Immature natural killer cell (primary cell): ENCODE measurements around the gene USP37. TPM values are rescaled to one million over a fixed set of nuclear protein-coding genes. Genes with fewer than 3 reads are reported as not detected.

Experiments
- DNase-seq, 3 donors: peaks; one replicate each; pipeline ENCODE4 v3.0.0; 2022; ENCODE audit warnings: mixed read lengths in 1 of 3
- H3K27ac Mint-ChIP-seq, 6 donors: one replicate each; pipeline ENCODE4 v1.8.0; 2020; ENCODE audit warnings: mixed read lengths in 6 of 6, mild to moderate bottlenecking in 5 of 6, inconsistent platforms in 4 of 6, moderate library complexity in 3 of 6
- H3K27me3 Mint-ChIP-seq, 3 donors: one replicate each; pipeline ENCODE4 v1.8.0; 2020 to 2021; ENCODE audit warnings: low read depth in 3 of 3, mild to moderate bottlenecking in 3 of 3, mixed read lengths in 3 of 3, moderate library complexity in 3 of 3, inconsistent platforms in 1 of 3
- H3K36me3 Mint-ChIP-seq, 3 donors: one replicate each; pipeline ENCODE4 v1.8.0; 2020; ENCODE audit warnings: mixed read lengths in 3 of 3, inconsistent platforms in 2 of 3, mild to moderate bottlenecking in 2 of 3
- H3K4me1 Mint-ChIP-seq, 2 donors: one replicate each; pipeline ENCODE4 v1.8.0; 2020; ENCODE audit warnings: inconsistent platforms in 2 of 2, mild to moderate bottlenecking in 2 of 2, mixed read lengths in 2 of 2, moderate library complexity in 1 of 2
- H3K4me3 Mint-ChIP-seq, 5 donors: one replicate each; pipeline ENCODE4 v1.8.0; 2020; ENCODE audit warnings: mild to moderate bottlenecking in 5 of 5, mixed read lengths in 5 of 5, inconsistent platforms in 3 of 5, moderate library complexity in 3 of 5
- H3K9me3 Mint-ChIP-seq, 6 donors: one replicate each; pipeline ENCODE4 v1.8.0; 2020; ENCODE audit warnings: mild to moderate bottlenecking in 6 of 6, mixed read lengths in 6 of 6, inconsistent platforms in 4 of 6, moderate library complexity in 3 of 6
- polyA plus RNA-seq, 3 donors: library from polyadenylated mRNA; unstranded; fragments of 300-500 nt; fragmentation: Illumina TruSeq; gene quantifications; one replicate each; pipeline ENCODE4 v1.2.3, GENCODE V29; 2021

USP37 gene
- polyA plus RNA-seq, 3 donors from 2014 or later, result 4.3 to 7.7 (median 6.1) TPM

- no peaks in the 10 kb centered on the region for H3K9me3 Mint-ChIP-seq
- DNase-seq, result no peak
- no peak overlapping the region for H3K27ac Mint-ChIP-seq
Measured at GRCh38 chr2:218428846-218429558, 139.1 kb downstream of the USP37 start.

GRCh38 chr2:218427741-218428140, 140.4 kb downstream of the USP37 start:
- Mint-ChIP-seq H3K4me3 (no peak overlapping the region), H3K4me1 (no peaks in the 10 kb centered on the region), H3K27me3 (peaks cover 0 to 4% (median 0%) of the 10 kb centered on the region in 3 donors), H3K36me3 (no peaks in the 10 kb centered on the region), H3K9me3 (no peaks in the 10 kb centered on the region), H3K27ac (no peak overlapping the region)
- no peak for DNase-seq

More at GRCh38 chr2:218428846-218429558, 139.1 kb downstream of the USP37 start:
- no peak overlapping the region for H3K4me3 Mint-ChIP-seq
- no peaks in the 10 kb centered on the region for H3K36me3 Mint-ChIP-seq
- H3K27me3 Mint-ChIP-seq, result peaks cover 0 to 5% (median 0%) of the 10 kb centered on the region in 3 donors
- H3K4me1 Mint-ChIP-seq, result no peaks in the 10 kb centered on the region

- no peak for DNase-seq
- H3K4me1 Mint-ChIP-seq, result no peaks in the 10 kb centered on the region
Measured at GRCh38 chr2:218425531-218425930, 142.6 kb downstream of the USP37 start.

GRCh38 chr2:218423584-218423983, 144.6 kb downstream of the USP37 start:
- H3K9me3 Mint-ChIP-seq, result no peaks in the 10 kb centered on the region
- no peak overlapping the region for H3K4me3 Mint-ChIP-seq
- H3K36me3 Mint-ChIP-seq, result no peaks in the 10 kb centered on the region
- no peaks in the 10 kb centered on the region for H3K4me1 Mint-ChIP-seq
- peaks cover 0 to 4% (median 0%) of the 10 kb centered on the region in 3 donors for H3K27me3 Mint-ChIP-seq
- DNase-seq, result no peak
- no peak overlapping the region for H3K27ac Mint-ChIP-seq

More at GRCh38 chr2:218425531-218425930, 142.6 kb downstream of the USP37 start:
- Mint-ChIP-seq H3K27ac (no peak overlapping the region), H3K27me3 (peaks cover 0 to 4% (median 0%) of the 10 kb centered on the region in 3 donors), H3K36me3 (no peaks in the 10 kb centered on the region), H3K9me3 (no peaks in the 10 kb centered on the region), H3K4me3 (no peak overlapping the region)

GRCh38 chr2:218422403-218423086, 145.6 kb downstream of the USP37 start:
- Mint-ChIP-seq H3K27me3 (peaks cover 0 to 1% (median 0%) of the 10 kb centered on the region in 3 donors), H3K4me3 (no peak overlapping the region), H3K9me3 (no peaks in the 10 kb centered on the region), H3K4me1 (no peaks in the 10 kb centered on the region), H3K36me3 (no peaks in the 10 kb centered on the region), H3K27ac (no peak overlapping the region)
- DNase-seq, result no peak

GRCh38 chr2:218421027-218421426, 147.1 kb downstream of the USP37 start:
- H3K4me1 Mint-ChIP-seq, result no peaks in the 10 kb centered on the region
- H3K36me3 Mint-ChIP-seq, result no peaks in the 10 kb centered on the region
- H3K4me3 Mint-ChIP-seq, result no peak overlapping the region
- no peaks in the 10 kb centered on the region for H3K9me3 Mint-ChIP-seq
- H3K27ac Mint-ChIP-seq, result peak overlapping the region in 1 of 6 donors; percentile 12
- peaks cover 1 to 3% (median 2%) of the 10 kb centered on the region in 3 donors for H3K27me3 Mint-ChIP-seq
- DNase-seq, result no peak

- Mint-ChIP-seq H3K4me3 (no peak overlapping the region), H3K4me1 (no peaks in the 10 kb centered on the region), H3K36me3 (no peaks in the 10 kb centered on the region), H3K9me3 (no peaks in the 10 kb centered on the region), H3K27me3 (peaks cover 1 to 3% (median 2%) of the 10 kb centered on the region in 3 donors), H3K27ac (peak overlapping the region in 1 of 6 donors; percentile 6)
- DNase-seq, result no peak
Measured at GRCh38 chr2:218419630-218420216, 148.4 kb downstream of the USP37 start.

- Mint-ChIP-seq H3K4me3 (no peak within 1 kb of the TSS), H3K27ac (peak within 1 kb of the TSS in 2 of 6 donors; percentile 6 to 59), H3K36me3 (no peaks in the 10 kb centered on the region), H3K4me1 (peaks cover 0 to 6% of the 10 kb centered on the region in 2 donors), H3K9me3 (no peaks in the 10 kb centered on the region), H3K27me3 (peaks cover 1 to 3% (median 2%) of the 10 kb centered on the region in 3 donors)
- DNase-seq, result no peak
Measured at GRCh38 chr2:218418717-218419458, 149.3 kb downstream of the USP37 start, which contains the start of gene VIL1. Gene VIL1 (plus strand): TSS chr2:218419123. CDS start chr2:218423779, 4,656 bp downstream.

GRCh38 chr2:218418321-218418716, 149.8 kb downstream of the USP37 start:
- H3K9me3 Mint-ChIP-seq, result no peaks in the 10 kb centered on the region

GRCh38 chr2:218407717-218408116, 160.4 kb downstream of the USP37 start:
- H3K27ac Mint-ChIP-seq, result peak overlapping the region in 4 of 6 donors; percentile 53 to 96 (median 94)
- peaks cover 0 to 10% (median 4%) of the 10 kb centered on the region in 3 donors for H3K36me3 Mint-ChIP-seq
- no peak for DNase-seq
- H3K9me3 Mint-ChIP-seq, result no peaks in the 10 kb centered on the region
- H3K4me1 Mint-ChIP-seq, result peaks cover 57 to 60% of the 10 kb centered on the region in 2 donors
- peaks cover 7 to 26% (median 25%) of the 10 kb centered on the region in 3 donors for H3K27me3 Mint-ChIP-seq
- peak overlapping the region in 4 of 5 donors; percentile 56 to 92 (median 74) for H3K4me3 Mint-ChIP-seq

More at GRCh38 chr2:218418321-218418716, 149.8 kb downstream of the USP37 start:
- no peaks in the 10 kb centered on the region for H3K36me3 Mint-ChIP-seq
- no peak overlapping the region for H3K4me3 Mint-ChIP-seq
- H3K27me3 Mint-ChIP-seq, result peaks cover 1 to 3% (median 2%) of the 10 kb centered on the region in 3 donors
- no peak overlapping the region for H3K27ac Mint-ChIP-seq
- peaks cover 0 to 6% of the 10 kb centered on the region in 2 donors for H3K4me1 Mint-ChIP-seq
- DNase-seq, result no peak

GRCh38 chr2:218406949-218407618, 161.1 kb downstream of the USP37 start:
- H3K27me3 Mint-ChIP-seq, result peaks cover 7 to 26% (median 25%) of the 10 kb centered on the region in 3 donors
- peak overlapping the region; percentile 93 to 98 (median 96) for H3K27ac Mint-ChIP-seq
- no peaks in the 10 kb centered on the region for H3K9me3 Mint-ChIP-seq
- peak overlapping the region; percentile 83 to 92 (median 89) for H3K4me3 Mint-ChIP-seq
- peaks cover 0 to 10% (median 4%) of the 10 kb centered on the region in 3 donors for H3K36me3 Mint-ChIP-seq
- peaks cover 54% of the 10 kb centered on the region in 2 donors for H3K4me1 Mint-ChIP-seq
- DNase-seq, result peak; percentile 70 to 75 (median 74)

GRCh38 chr2:218406209-218406948, 161.8 kb downstream of the USP37 start:
- H3K4me1 Mint-ChIP-seq, result peaks cover 57 to 59% of the 10 kb centered on the region in 2 donors
- peaks cover 0 to 10% (median 4%) of the 10 kb centered on the region in 3 donors for H3K36me3 Mint-ChIP-seq
- H3K27me3 Mint-ChIP-seq, result peaks cover 7 to 26% (median 25%) of the 10 kb centered on the region in 3 donors
- H3K9me3 Mint-ChIP-seq, result no peaks in the 10 kb centered on the region
- DNase-seq, result peak; percentile 90 to 94 (median 93)
- H3K4me3 Mint-ChIP-seq, result peak overlapping the region; percentile 83 to 92 (median 89)
- H3K27ac Mint-ChIP-seq, result peak overlapping the region; percentile 93 to 98 (median 96)
